SK-MEL-5 (cell line): Measurements from ENCODE around the gene ARHGAP20. TPM values are rescaled to one million over a fixed set of nuclear protein-coding genes. Genes with fewer than 3 reads are reported as not detected.

Experiments used
- DNase-seq: peaks from one replicate; pipeline ENCODE4 v3.0.0-alpha.2; 2016; ENCODE audit warnings: low read depth, low spot score
- in situ Hi-C: cut with HindIII; loops from 2 replicates; pipeline ENCODE4 v1.10.0; 2016; ENCODE audit warnings: low sequenced_read_pairs, high pct_unique_total_duplicates, low pct_unique_long_range_greater_than_20kb
- total RNA-seq: library from RNA; depleted of rRNA; stranded (reverse); fragments of >200 nt; shearing (Covaris generic); gene quantifications from 2 replicates; pipeline ENCODE4 v1.2.3, GENCODE V29; 2014

The ARHGAP20 gene
- total RNA-seq, 1 experiment from 2014 or later: not detected

DNA sequence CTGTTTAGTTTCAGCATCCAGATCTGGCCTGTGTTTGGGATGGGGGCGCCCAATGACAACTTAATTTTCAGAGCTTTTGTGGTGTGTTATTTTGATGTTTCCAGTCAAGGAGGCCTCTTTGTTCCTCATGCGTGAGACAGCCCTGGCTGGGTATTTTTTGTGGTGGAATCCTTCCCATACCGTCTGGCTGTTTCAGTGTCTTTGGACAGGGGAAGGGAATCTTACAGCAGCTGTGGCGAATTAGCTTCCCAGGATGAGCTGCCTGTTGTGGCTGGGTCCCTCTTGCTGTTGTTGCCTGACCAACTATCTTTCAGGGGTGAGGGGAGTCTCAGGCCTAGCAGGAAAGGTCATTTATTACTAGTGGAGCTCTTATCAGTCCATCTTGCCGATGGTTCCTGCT, 138.8 kb downstream of the ARHGAP20 start:
- in situ Hi-C loops: no loop called here
- DNase-seq: no peak

DNA sequence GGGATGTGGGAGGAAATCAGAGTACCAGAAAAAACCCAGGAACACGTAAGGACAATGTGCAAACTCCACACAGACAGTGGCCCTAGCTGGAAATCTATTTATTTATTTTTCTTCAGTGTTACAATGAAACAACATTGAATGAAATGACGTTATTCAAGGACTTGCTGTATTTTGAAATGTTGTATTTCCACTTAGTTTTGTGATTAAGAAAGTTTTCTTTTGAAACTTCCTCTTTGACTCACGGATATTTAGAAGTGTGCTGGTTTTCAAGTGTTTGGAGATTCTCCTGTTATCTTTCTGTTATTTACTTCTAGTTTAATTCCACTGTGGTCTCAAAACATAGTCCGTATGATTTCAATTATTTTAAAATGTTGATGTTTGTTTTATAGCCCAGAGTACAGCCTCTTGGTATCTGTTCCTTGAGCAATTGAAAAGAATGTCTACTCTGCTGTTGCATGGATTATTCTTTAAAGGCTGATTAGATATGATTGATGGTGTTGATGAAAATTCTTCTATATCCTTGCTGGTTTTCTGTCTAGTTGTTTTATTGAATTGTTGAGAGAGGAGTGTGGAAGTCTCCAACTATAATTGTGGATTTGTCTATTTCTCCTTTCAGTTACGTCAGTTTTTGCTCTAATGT, 141.0 kb downstream of the ARHGAP20 start:
- no peak for DNase-seq
- in situ Hi-C loops: no loop called here

DNA sequence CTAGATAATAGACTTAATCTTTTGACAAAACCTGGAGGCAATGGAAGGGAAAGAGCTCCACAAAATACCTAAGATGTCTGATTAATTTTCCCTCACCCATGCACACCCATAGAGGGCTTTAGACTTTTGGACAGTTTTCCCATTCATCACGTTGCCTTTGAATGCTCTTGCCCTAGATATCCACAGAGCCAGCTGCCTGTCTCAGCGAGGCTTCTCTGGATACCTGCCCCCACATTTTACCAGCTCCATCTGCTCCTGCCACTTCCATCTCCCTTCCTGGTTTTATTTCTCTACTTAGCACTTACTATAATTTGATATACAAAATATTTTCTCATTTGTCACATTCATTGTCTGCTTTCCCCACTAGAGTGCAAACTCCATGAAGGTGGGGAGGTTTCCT, 145.7 kb downstream of the ARHGAP20 start:
- DNase-seq: no peak
- in situ Hi-C loops: no loop called here

DNA sequence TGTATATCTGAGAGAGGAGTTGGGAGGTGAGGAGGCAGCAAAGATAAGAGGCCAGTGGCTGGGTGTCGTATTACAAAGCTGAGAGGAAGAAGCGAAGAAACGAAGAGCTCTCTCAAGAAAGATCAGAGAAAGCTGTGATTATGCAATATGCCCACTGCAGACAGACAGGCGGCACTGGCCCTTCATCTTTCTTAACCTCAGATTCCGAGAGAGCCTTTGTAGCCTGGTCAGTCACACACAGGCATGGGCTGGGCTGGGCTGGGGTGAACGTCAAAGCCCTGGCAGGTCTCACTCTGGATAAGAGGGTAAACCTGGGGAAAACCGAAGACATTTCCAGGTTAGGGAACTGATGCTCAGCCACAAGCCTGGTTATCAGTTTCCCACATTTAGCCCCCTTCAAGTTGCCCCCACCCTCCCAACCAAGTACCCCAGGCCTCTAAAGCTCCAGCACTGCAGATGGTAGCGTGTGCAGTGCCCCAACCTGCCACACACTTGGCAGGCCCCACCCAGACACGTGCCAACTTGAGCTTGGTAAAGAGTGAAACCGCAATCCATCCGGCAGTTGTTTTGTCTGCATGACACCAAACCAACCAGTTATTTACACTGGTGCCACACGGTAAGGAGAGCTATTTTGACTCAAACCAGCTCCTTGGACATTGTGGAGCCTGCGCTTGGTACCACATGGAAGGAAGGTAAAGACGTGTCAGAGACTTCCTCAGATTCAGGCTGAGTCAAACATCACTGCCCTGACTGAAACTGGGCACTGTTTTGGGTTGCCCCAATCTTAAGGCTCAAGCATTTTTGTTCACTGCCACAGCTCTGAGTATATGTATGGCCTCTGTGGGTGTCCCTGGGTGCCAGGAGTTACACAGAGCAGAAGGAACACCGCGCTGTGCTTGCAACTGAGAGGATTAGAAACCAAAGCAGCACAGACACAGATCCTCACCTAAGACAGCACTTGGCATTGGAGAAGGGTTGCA, 146.6 kb downstream of the ARHGAP20 start:
- no peak for DNase-seq
- in situ Hi-C loops: no loop called here

DNA sequence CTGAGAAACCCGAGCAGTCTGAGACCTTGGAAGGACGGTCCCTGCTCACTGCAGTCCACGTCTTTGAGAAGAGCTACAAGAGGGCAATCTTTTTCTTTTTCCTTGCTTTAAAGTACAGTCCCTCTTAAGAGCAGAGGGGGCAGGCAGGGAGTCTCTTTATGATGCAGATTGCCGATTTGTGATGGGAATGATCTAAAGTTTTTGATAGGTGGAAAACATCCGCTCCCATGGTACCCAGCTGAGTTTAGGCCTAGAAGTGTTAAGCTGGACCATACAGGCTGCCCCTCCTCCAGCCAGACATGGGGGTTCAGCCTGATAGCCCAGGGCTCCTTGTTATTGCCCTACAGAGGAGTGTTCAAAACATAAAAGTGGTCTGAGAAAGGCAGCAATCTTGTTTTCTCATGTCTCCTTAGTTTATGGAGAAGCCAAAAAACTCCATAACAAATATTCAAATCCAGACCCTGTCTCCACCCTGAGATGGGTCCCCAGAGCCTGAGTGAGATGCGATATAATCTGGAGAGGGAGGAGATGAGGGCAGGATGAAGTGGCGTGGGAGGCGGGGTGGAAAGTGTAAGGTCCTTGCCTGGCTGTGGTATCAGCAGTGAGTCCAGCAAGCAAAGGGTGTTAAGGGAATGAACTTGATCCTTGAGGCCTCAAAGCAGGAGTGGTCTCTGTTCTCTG, 147.4 kb downstream of the ARHGAP20 start:
- DNase-seq: no peak
- in situ Hi-C loops: no loop called here

DNA sequence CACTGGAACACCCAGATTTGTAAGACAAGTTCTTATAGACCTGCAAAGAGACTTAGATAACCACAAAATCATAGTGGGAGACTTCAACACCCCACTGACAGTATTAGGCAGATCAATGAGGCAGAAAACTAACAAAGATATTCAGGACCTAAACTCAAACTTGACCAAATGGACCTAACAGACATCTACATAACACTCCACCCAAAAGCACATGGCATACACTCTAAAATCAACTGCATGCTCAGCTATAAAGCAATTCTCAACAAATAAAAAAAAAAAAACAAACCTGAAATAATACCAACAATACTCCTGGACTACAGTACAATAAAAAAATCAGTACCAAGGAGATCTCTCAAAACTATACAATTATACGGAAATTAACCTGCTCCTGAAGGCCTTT, 167.5 kb downstream of the ARHGAP20 start:
- DNase-seq: no peak
- in situ Hi-C loops: no loop called here

DNA sequence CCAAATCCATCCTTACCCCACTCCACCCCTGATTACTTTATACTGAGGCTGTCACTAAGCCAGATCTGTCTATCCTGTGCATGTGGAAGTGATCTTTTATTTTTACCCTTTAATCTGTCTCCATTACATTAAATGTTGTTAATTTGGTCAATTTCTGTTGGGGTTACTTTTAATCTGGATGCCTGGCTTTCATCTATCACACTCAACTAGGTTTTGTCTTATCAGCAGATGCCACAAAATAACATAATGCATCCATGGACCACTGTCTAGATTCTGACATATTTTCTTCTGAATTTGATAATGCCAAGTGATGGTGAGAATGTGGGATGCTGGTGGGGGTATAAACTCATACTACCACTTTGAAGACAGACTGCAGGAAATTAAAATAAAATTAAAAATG, 174.1 kb downstream of the ARHGAP20 start:
- DNase-seq: no peak
- in situ Hi-C loops: no loop called here

DNA sequence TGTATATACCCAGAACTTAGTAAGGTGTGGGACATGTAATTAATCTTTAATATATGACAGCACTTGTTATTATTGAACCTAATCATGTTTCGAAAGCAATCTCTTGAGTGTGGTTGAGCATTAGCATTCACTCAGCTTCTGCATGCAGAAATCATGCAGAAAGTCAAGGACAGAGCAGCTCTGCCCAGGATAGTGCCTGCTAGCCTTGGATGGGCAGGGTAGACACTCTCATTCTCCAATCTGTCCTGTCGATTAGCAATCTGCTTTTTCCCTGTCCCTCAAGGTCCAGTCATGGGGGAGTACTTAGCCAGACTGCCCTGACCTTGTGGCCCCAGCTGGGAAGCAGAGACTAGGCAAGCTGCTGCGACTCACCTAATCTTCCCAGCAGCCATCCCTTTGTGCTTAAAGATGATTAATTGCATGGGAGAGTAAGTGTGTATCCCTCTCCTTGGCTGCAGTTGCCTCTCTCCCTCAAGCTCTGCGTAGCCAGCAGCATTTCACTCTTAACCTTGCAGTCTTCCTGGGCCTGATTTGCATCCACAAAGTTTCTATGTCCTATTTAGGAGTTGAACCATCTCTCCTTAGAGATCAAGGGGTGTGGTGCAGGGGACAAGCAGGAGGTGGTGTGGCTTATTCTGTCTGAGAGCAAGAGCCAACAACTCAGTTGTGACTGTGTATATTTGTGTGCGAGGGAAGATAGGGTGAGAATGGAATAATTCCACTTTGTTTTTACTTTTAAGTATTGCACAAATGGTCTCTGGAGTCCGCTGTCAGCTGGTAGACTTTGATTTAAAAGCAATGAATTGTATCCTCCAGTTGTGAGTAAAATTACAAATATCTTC, 181.1 kb downstream of the ARHGAP20 start:
- no peak for DNase-seq
- in situ Hi-C loops: no loop called here

DNA sequence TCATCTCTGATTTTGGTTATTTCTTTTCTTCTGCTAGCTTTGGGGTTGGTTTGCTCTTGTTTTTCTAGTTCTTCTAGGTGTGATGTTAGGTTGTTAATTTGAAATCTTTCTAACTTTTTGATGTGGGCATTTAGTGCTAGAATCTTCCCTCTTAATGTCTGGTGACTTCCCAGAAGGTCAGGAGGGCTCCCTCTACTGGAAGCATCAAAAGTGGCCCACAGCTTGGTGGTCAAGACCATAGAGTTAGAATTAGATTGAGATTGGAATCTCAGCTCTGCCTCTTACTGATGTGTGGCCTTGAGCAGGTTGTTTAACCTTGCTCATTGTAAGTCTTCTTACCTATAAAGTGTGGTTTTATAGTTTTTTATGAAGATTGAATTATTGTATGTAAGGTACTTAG, 183.2 kb downstream of the ARHGAP20 start:
- DNase-seq: peak; percentile 51
- in situ Hi-C loops: no loop called here

DNA sequence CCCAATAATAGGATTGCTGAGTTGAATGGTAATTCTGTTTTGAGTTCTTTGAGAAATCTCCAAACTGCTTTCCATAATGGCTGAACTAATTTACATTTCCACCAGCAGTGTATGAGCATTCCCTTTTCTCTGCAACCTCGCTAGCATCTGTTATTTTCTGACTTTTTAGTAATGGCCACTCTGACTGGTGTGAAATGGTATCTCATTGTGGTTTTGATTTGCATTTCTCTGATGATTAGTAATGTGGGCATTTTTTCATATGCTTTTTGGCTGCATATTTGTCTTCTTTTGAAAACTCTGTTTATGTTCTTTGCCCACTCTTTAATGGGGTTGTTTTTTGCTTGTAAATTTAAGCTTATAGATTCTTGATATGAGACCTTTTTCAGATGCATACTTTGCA, 185.1 kb downstream of the ARHGAP20 start:
- no peak for DNase-seq
- in situ Hi-C loops: no loop called here
